Neural cell (in vitro differentiated cells): Measurements from ENCODE around the gene KMT5C. TPM values are rescaled to one million over a fixed set of nuclear protein-coding genes. Genes with fewer than 3 reads are reported as not detected.
A peak's percentile ranks its signal among the peaks of the same experiment; 100 is the strongest.

Source experiments
- H2AFZ ChIP-seq: fragments of 200-600, 300-800 bp; sonication (generic), shearing (Covaris generic); 2 replicates; pipeline ENCODE4 v1.6.0; 2014; ENCODE audit warnings: low read depth, mild to moderate bottlenecking, antibody characterized with exemption, low read length, moderate library complexity
- H3F3A ChIP-seq: fragments of 200-600 bp; shearing (Covaris generic); 2 replicates; pipeline ENCODE4 v1.6.1; 2016; ENCODE audit warnings: mild to moderate bottlenecking, moderate library complexity, mixed read lengths, antibody characterized with exemption, low read length; ENCODE audit not compliant: insufficient read depth, poor library complexity, severe bottlenecking
- H3K27ac ChIP-seq: fragments of 200-600, 300-800 bp; sonication (generic), shearing (Covaris generic); 2 replicates; pipeline ENCODE4 v1.5.1; 2014; ENCODE audit warnings: mild to moderate bottlenecking, low read length, moderate library complexity
- H3K27me3 ChIP-seq: fragments of 300-800, 200-600 bp; sonication (generic), shearing (Covaris generic); 2 replicates; pipeline ENCODE4 v1.6.0; 2014; ENCODE audit warnings: mild to moderate bottlenecking, low read depth, low read length, moderate library complexity; ENCODE audit not compliant: insufficient read depth
- H3K36me3 ChIP-seq: fragments of 300-800, 200-600 bp; sonication (generic), shearing (Covaris generic); 2 replicates; pipeline ENCODE4 v1.5.1; 2014; ENCODE audit warnings: mild to moderate bottlenecking, antibody characterized with exemption, low read length, moderate library complexity; ENCODE audit not compliant: insufficient read depth
- H3K4me2 ChIP-seq: fragments of 300-800, 200-600 bp; sonication (generic), shearing (Covaris generic); 2 replicates; pipeline ENCODE4 v1.6.0; 2014; ENCODE audit warnings: mild to moderate bottlenecking, low read length
- H3K4me3 ChIP-seq: fragments of 300-800, 200-600 bp; sonication (generic), shearing (Covaris generic); 2 replicates; pipeline ENCODE4 v1.5.1; 2014; ENCODE audit warnings: mild to moderate bottlenecking, low read length, moderate library complexity
- H3K79me2 ChIP-seq: fragments of 200-600 bp; shearing (Covaris generic); replicated peaks from 2 replicates; pipeline ENCODE4 v1.6.0; 2014; ENCODE audit warnings: mild to moderate bottlenecking, low read length, moderate library complexity; ENCODE audit not compliant: insufficient read depth
- H3K9ac ChIP-seq: fragments of 300-800, 200-600 bp; sonication (generic), shearing (Covaris generic); 2 replicates; pipeline ENCODE4 v1.6.1; 2016; ENCODE audit warnings: mild to moderate bottlenecking, low read length, mixed read lengths
- H3K9me2 ChIP-seq: fragments of 200-600 bp; shearing (Covaris generic); 2 replicates; pipeline ENCODE4 v1.6.1; 2016; ENCODE audit warnings: mild to moderate bottlenecking, low read length, mixed read lengths; ENCODE audit not compliant: insufficient read depth
- H3K9me3 ChIP-seq: fragments of 200-600, 300-800 bp; sonication (generic), shearing (Covaris generic); 2 replicates; pipeline ENCODE4 v1.6.1; 2016; ENCODE audit warnings: mild to moderate bottlenecking, mixed run types, low read length, moderate library complexity, mixed read lengths
- H4K20me1 ChIP-seq: fragments of 200-600 bp; shearing (Covaris generic); 2 replicates; pipeline ENCODE4 v1.6.1; 2016; ENCODE audit warnings: mild to moderate bottlenecking, mixed run types; ENCODE audit not compliant: insufficient read depth
- CTCF ChIP-seq: fragments of 450-650 bp; IDR thresholded peaks from 2 replicates; pipeline ENCODE4 v1.5.1; 2014; ENCODE audit warnings: antibody characterized with exemption, mild to moderate bottlenecking, moderate library complexity; ENCODE audit not compliant: poor library complexity, severe bottlenecking
- EP300 ChIP-seq: fragments of 450-650 bp; conservative IDR thresholded peaks from 2 replicates; pipeline ENCODE4 v1.6.1; 2014; ENCODE audit warnings: antibody characterized with exemption, mild to moderate bottlenecking, moderate library complexity; ENCODE audit not compliant: poor library complexity, severe bottlenecking
- EZH2 ChIP-seq: fragments of 200-600, 300-800 bp; shearing (Covaris generic), sonication (generic); IDR thresholded peaks from 2 replicates; pipeline ENCODE4 v1.6.1; 2014; ENCODE audit warnings: antibody characterized with exemption, low read length, borderline replicate concordance, mild to moderate bottlenecking; ENCODE audit not compliant: insufficient read depth, poor library complexity, severe bottlenecking
- MXI1 ChIP-seq: fragments of 450-650 bp; conservative IDR thresholded peaks from 2 replicates; pipeline ENCODE4 v1.6.1; 2014; ENCODE audit warnings: antibody characterized with exemption, mild to moderate bottlenecking; ENCODE audit not compliant: poor library complexity, severe bottlenecking
- POLR2AphosphoS5 ChIP-seq: IDR thresholded peaks from 2 replicates; pipeline ENCODE4 v1.6.1; 2012
- RAD21 ChIP-seq: fragments of 450-650 bp; conservative IDR thresholded peaks from 2 replicates; pipeline ENCODE4 v1.6.1; 2014; ENCODE audit warnings: antibody characterized with exemption, mild to moderate bottlenecking, moderate library complexity
- REST ChIP-seq: IDR thresholded peaks from 2 replicates; pipeline ENCODE4 v1.6.1; 2012; ENCODE audit warnings: borderline replicate concordance
- SMC3 ChIP-seq: fragments of 450-650 bp; conservative IDR thresholded peaks from 2 replicates; pipeline ENCODE4 v1.6.1; 2014; ENCODE audit warnings: antibody characterized with exemption, mild to moderate bottlenecking, moderate library complexity; ENCODE audit not compliant: poor library complexity
- TAF1 ChIP-seq: IDR thresholded peaks from 2 replicates; pipeline ENCODE4 v1.6.1; 2012; ENCODE audit warnings: low read depth
- polyA plus RNA-seq: library from polyadenylated mRNA; depleted of rRNA; stranded (reverse); fragments of >200 nt; gene quantifications from 2 replicates; pipeline ENCODE4 v1.2.3, GENCODE V29; 2014

The KMT5C gene
- polyA plus RNA-seq, 1 donor from 2014 or later = 50.9 TPM

GRCh38 chr19:55341171-55341588, 1.5 kb downstream of the KMT5C start:
- Histone ChIP-seq H3K27ac (peak overlapping the region; percentile 98), H3K9ac (peak overlapping the region; percentile 99), H3K9me2 (no peaks in the 10 kb centered on the region)

More at GRCh38 chr19:55341171-55341588, 1.5 kb downstream of the KMT5C start:
- TF ChIP-seq TAF1 = no peak
- no peak for TF ChIP-seq REST
- peak; percentile 19 for TF ChIP-seq MXI1
- peak; percentile 43 for TF ChIP-seq POLR2AphosphoS5
- no peak for TF ChIP-seq EP300
- TF ChIP-seq RAD21 = no peak
- TF ChIP-seq EZH2 = no peak
- TF ChIP-seq CTCF = no peak
- no peak for TF ChIP-seq SMC3
- Histone ChIP-seq H3F3A (no peaks in the 10 kb centered on the region), H3K4me3 (peak overlapping the region; percentile 95), H3K9me3 (no peaks in the 10 kb centered on the region), H2AFZ (no peak overlapping the region), H3K79me2 (peaks cover 10% of the 10 kb centered on the region), H3K27me3 (no peaks in the 10 kb centered on the region), H3K4me2 (peak overlapping the region; percentile 100), H4K20me1 (peaks cover 5% of the 10 kb centered on the region), H3K36me3 (no peaks in the 10 kb centered on the region)
